Adrenal gland (tissue), 12 donors: ENCODE results near the gene SCARB1. TPM values are rescaled to one million over a fixed set of nuclear protein-coding genes. Genes with fewer than 3 reads are reported as not detected.

Experiments
- DNase-seq, 7 donors: peaks; one replicate each; pipeline ENCODE4 v3.0.0-alpha.2; 2019 to 2020
- H3K27ac ChIP-seq, 5 donors: fragments of 200-600 bp; sonication (generic) in 4 of 5; 1 replicate in 3 of 5; 2 replicates in 2 of 5; pipeline versions ENCODE4 v1.5.1 to v1.8.0; 2016 to 2020; ENCODE audit warnings: mild to moderate bottlenecking in 1 of 5
- H3K27me3 ChIP-seq: fragments of 200-600 bp; 2 replicates; pipeline ENCODE4 v1.8.0; 2021
- H3K36me3 ChIP-seq, 2 donors: fragments of 200-600 bp; replicated peaks in 1 of 2; 1 replicate in 1 of 2; 2 replicates in 1 of 2; pipeline versions ENCODE4 v1.5.1 to v1.8.0; 2018 to 2022
- H3K4me1 ChIP-seq, 2 donors: fragments of 200-600 bp; replicated peaks in 1 of 2; 1 replicate in 1 of 2; 2 replicates in 1 of 2; pipeline versions ENCODE4 v1.5.1 to v1.8.0; 2018 to 2021
- H3K4me3 ChIP-seq, 4 donors: fragments of 200-600 bp; sonication (generic) in 3 of 4; one replicate each; pipeline ENCODE4 v1.5.1; 2016 to 2018
- H3K9me3 ChIP-seq, 3 donors: fragments of 200-600 bp; sonication (generic) in 1 of 3; replicated peaks in 1 of 3; 1 replicate in 2 of 3; 2 replicates in 1 of 3; pipeline versions ENCODE4 v1.5.1 to v1.8.0; 2016 to 2021
- CTCF ChIP-seq, 6 experiments: fragments of 450-650 bp in 4 of 6; fragments of 200-600 bp in 2 of 6; sonication (generic) in 1 of 6; IDR thresholded peaks; 1 replicate in 5 of 6; 2 replicates in 1 of 6; pipeline versions ENCODE4 v1.5.1 to v1.8.0; 2016 to 2021; ENCODE audit warnings: antibody characterized with exemption in 6 of 6, mild to moderate bottlenecking in 2 of 6, moderate library complexity in 1 of 6
- POLR2A ChIP-seq, 2 donors: fragments of 450-650 bp; IDR thresholded peaks; one replicate each; pipeline ENCODE4 v1.6.1; 2017; ENCODE audit warnings: antibody characterized with exemption in 2 of 2, mild to moderate bottlenecking in 2 of 2, moderate library complexity in 1 of 2
- WGBS, 4 donors: extraction: QIAGEN DNeasy Blood & Tissue Kit in 2 of 4; methylation state at CpG; one replicate each; pipeline versions ENCODE4 v1.1.5 to v1.1.7; 2013 to 2017; 5-methylcytosine and 5-hydroxymethylcytosine counted together
- intact Hi-C, 2 donors: fragments of 100-400 bp; cut with DNase I; formaldehyde crosslinking; loops; one replicate each; pipeline versions ENCODE4 v1.14.1 to v1.15.0; 2022 to 2023
- polyA plus RNA-seq, 3 donors: library from polyadenylated mRNA; stranded (reverse); fragments of 200-250 nt in 2 of 3; fragments of 350-450 nt in 1 of 3; fragmentation: Illumina TruSeq in 1 of 3; extraction: RNeasy Lipid Tissue Mini Kit (QIAGEN cat#74804) in 1 of 3; gene quantifications; one replicate each; pipeline ENCODE4 v1.2.3, GENCODE V29; 2013 to 2014
- total RNA-seq, 9 donors: library from RNA; depleted of rRNA in 4 of 9; stranded (reverse); fragments of >200 nt in 4 of 9; fragments of 120-200 nt in 1 of 9; fragmentation: NEBNext Ultra II Directional in 1 of 9; extraction: Animal tissue kit (Norgen Biotek cat#: 25700) in 1 of 9; gene quantifications; one replicate each; pipeline versions ENCODE4 v1.1.0 to v1.2.4, GENCODE V29; 2013 to 2023
- donor health status: healthy with polysubstance abuse.
- donor health status: Bipolar disorder and iron deficiency.
- donor health status: DM: yes; HTN: yes; CAD: no.
- donor health status: DM: no; HTN: no; CAD: no.
- donor health status: DM: no; HTN: no; CAD: no.
- donor health status: DM: yes; HTN: yes; CAD: no.

Gene SCARB1
- total and polyA plus RNA-seq, 12 donors = 213 to 8,580 (median 1,325) TPM

- Histone ChIP-seq H3K9me3 (peaks cover 0 to 7% (median 0%) of the 10 kb centered on the region in 3 donors), H3K36me3 (no peaks in the 10 kb centered on the region), H3K27me3 (no peaks in the 10 kb centered on the region), H3K27ac (peak overlapping the region in 3 of 5 donors; percentile 38 to 82 (median 51)), H3K4me1 (peaks cover 7 to 34% of the 10 kb centered on the region in 2 donors), H3K4me3 (no peak overlapping the region)
- TF ChIP-seq CTCF (IDR thresholded peaks at IDR 0.05) (peak; percentile 96 to 100 (median 99)), POLR2A (IDR thresholded peaks at IDR 0.05) (no peak)
- intact Hi-C loops = loop anchor here (5.0 to 10.0 kb wide), 5 partner anchors 82 to 732 kb away; partner anchors contain the start of gene NCOR2 (in 2 of the 2)
- DNase-seq = peak; percentile 59 to 92 (median 82)
- WGBS, 4 donors = 30 to 33% (median 32%) methylated on average over 19 to 21 of the region's 21 CpGs
Observed at GRCh38 chr12:124767066-124767821, 96.4 kb downstream of the SCARB1 start.

GRCh38 chr12:124766727-124767065 lies 97.0 kb downstream of the SCARB1 start:
- Histone ChIP-seq H3K4me1 (peaks cover 7 to 29% of the 10 kb centered on the region in 2 donors), H3K9me3 (peaks cover 0 to 7% (median 0%) of the 10 kb centered on the region in 3 donors), H3K36me3 (no peaks in the 10 kb centered on the region), H3K27me3 (no peaks in the 10 kb centered on the region), H3K27ac (peak overlapping the region in 3 of 5 donors; percentile 38 to 82 (median 51)), H3K4me3 (no peak overlapping the region)
- intact Hi-C loops = loop anchor here (5.0 to 10.0 kb wide), 5 partner anchors 82 to 732 kb away; partner anchors contain the start of gene NCOR2 (in 2 of the 2)
- no peak for TF ChIP-seq POLR2A (IDR thresholded peaks at IDR 0.05)
- TF ChIP-seq CTCF (IDR thresholded peaks at IDR 0.05) = no peak
- no peak for DNase-seq

- no peak for TF ChIP-seq CTCF (IDR thresholded peaks at IDR 0.05)
- no peak for TF ChIP-seq POLR2A (IDR thresholded peaks at IDR 0.05)
- intact Hi-C loops = loop anchor here (5.0 to 10.0 kb wide), 5 partner anchors 81 to 731 kb away; partner anchors contain the start of gene NCOR2 (in 2 of the 2)
- Histone ChIP-seq H3K36me3 (no peaks in the 10 kb centered on the region), H3K27me3 (no peaks in the 10 kb centered on the region), H3K27ac (peak overlapping the region in 3 of 5 donors; percentile 38 to 82 (median 51)), H3K9me3 (peaks cover 0 to 7% (median 0%) of the 10 kb centered on the region in 3 donors), H3K4me1 (peaks cover 7 to 25% of the 10 kb centered on the region in 2 donors), H3K4me3 (no peak overlapping the region)
- 71 to 86% (median 77%) methylated on average over 9 of the region's 9 CpGs for WGBS, 4 donors
- no peak for DNase-seq
Observed at GRCh38 chr12:124765581-124766489, 97.8 kb downstream of the SCARB1 start.
